ENCODE results near the gene ZFHX3. TPM values are rescaled to one million over a fixed set of nuclear protein-coding genes. Genes with fewer than 3 reads are reported as not detected.

Gene ZFHX3
- total and polyA plus RNA-seq, 3 donors from 2014 or later: 3.3 to 19.9 (median 15.7) TPM

GRCh38 chr16:72967941-72968340 is 80.0 kb downstream of the ZFHX3 start:
- DNase-seq: no peak
- H3K4me1 ChIP-seq: no peaks in the 10 kb centered on the region
- H3K36me3 ChIP-seq (ENCODE audit: low read depth, missing control alignments): no peaks in the 10 kb centered on the region
- 61 to 70% methylated on average over 5 of the region's 5 CpGs for WGBS, 2 donors
- no peak overlapping the region for H3K4me3 ChIP-seq
- H3K9me3 ChIP-seq: no peaks in the 10 kb centered on the region
- intact Hi-C loops (cut with DNase I; ENCODE audit: low total_unique reads): no loop called here
- no peak overlapping the region for H3K27ac ChIP-seq
- no peaks in the 10 kb centered on the region for H3K27me3 ChIP-seq
- TF ChIP-seq, protein P1, sequence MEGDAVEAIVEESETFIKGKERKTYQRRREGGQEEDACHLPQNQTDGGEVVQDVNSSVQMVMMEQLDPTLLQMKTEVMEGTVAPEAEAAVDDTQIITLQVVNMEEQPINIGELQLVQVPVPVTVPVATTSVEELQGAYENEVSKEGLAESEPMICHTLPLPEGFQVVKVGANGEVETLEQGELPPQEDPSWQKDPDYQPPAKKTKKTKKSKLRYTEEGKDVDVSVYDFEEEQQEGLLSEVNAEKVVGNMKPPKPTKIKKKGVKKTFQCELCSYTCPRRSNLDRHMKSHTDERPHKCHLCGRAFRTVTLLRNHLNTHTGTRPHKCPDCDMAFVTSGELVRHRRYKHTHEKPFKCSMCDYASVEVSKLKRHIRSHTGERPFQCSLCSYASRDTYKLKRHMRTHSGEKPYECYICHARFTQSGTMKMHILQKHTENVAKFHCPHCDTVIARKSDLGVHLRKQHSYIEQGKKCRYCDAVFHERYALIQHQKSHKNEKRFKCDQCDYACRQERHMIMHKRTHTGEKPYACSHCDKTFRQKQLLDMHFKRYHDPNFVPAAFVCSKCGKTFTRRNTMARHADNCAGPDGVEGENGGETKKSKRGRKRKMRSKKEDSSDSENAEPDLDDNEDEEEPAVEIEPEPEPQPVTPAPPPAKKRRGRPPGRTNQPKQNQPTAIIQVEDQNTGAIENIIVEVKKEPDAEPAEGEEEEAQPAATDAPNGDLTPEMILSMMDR (IDR thresholded peaks at IDR 0.05): no peak
- no peak for TF ChIP-seq POLR2A (IDR thresholded peaks at IDR 0.05)

DNA sequence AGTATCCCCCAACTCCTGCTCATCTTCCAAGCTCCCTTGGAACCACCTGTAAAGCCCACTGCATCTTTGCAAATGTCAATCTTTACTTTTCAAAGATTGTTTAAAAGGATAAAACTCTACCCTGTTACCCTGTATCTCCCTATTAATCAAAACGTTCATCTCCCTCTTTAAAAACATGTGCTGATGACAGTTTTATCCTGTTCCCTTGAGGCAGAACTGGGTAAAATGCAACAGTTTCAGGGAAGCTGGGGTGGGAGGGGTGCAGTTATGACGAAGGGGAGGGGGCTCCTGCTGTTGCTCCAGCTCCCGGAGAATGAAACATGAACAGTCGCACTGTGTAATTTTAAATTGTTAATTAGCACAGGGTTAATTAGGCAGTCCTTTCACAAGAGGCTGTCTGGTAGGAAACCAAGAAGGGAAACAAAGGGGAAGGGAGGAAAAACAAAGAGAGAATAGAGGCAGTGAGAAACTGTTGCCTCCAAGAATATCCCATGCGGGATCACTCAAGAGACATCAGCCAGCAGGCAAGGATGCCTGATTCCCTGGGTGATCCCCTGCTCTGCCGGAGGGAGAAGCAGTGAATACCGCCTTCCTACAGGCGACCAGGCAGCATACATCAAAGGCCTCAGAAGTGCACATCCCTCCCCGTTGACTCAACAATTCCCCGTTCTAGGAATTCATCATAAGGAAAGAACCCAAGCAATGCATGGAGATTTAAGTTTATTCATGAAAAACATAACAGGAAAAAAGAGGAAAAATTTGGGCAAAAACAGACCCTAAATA is 84.2 kb downstream of the ZFHX3 start:
- TF ChIP-seq, protein P1 (IDR thresholded peaks at IDR 0.05): no peak
- TF ChIP-seq POLR2A (IDR thresholded peaks at IDR 0.05): no peak
- H3K36me3 ChIP-seq (ENCODE audit: low read depth, missing control alignments): no peaks in the 10 kb centered on the region
- H3K27ac ChIP-seq: no peak overlapping the region
- intact Hi-C loops (cut with DNase I; ENCODE audit: low total_unique reads): no loop called here
- H3K9me3 ChIP-seq: no peaks in the 10 kb centered on the region
- no peak overlapping the region for H3K4me3 ChIP-seq
- no peak for DNase-seq
- 82 to 87% methylated on average over 10 of the region's 10 CpGs for WGBS, 2 donors
- H3K27me3 ChIP-seq: no peaks in the 10 kb centered on the region
- no peaks in the 10 kb centered on the region for H3K4me1 ChIP-seq

- TF ChIP-seq POLR2A (IDR thresholded peaks at IDR 0.05): no peak
- TF ChIP-seq, protein P1 (IDR thresholded peaks at IDR 0.05): no peak
- Histone ChIP-seq H3K36me3 (ENCODE audit: low read depth, missing control alignments) (no peaks in the 10 kb centered on the region), H3K4me3 (no peak overlapping the region), H3K4me1 (no peaks in the 10 kb centered on the region), H3K27me3 (no peaks in the 10 kb centered on the region), H3K27ac (no peak overlapping the region), H3K9me3 (no peaks in the 10 kb centered on the region)
- DNase-seq: no peak
- intact Hi-C loops (cut with DNase I; ENCODE audit: low total_unique reads): no loop called here
- WGBS, 2 donors: 92 to 99% methylated on average over 8 of the region's 8 CpGs
Measured at GRCh38 chr16:72962347-72962746, 85.6 kb downstream of the ZFHX3 start.

- no peaks in the 10 kb centered on the region for H3K27me3 ChIP-seq
- intact Hi-C loops (cut with DNase I; ENCODE audit: low total_unique reads): no loop called here
- no peaks in the 10 kb centered on the region for H3K9me3 ChIP-seq
- no peaks in the 10 kb centered on the region for H3K36me3 ChIP-seq (ENCODE audit: low read depth, missing control alignments)
- DNase-seq: no peak
- 87 to 91% methylated on average over 9 of the region's 9 CpGs for WGBS, 2 donors
- TF ChIP-seq, protein P1 (IDR thresholded peaks at IDR 0.05): no peak
- TF ChIP-seq POLR2A (IDR thresholded peaks at IDR 0.05): no peak
- no peaks in the 10 kb centered on the region for H3K4me1 ChIP-seq
- H3K4me3 ChIP-seq: no peak overlapping the region
- no peak overlapping the region for H3K27ac ChIP-seq
Measured at GRCh38 chr16:72961863-72962262, 86.1 kb downstream of the ZFHX3 start.

Measured in testis (tissue), 3 donors.